Measurements from ENCODE around the gene BRCA1.

- TF ChIP-seq, protein P1, sequence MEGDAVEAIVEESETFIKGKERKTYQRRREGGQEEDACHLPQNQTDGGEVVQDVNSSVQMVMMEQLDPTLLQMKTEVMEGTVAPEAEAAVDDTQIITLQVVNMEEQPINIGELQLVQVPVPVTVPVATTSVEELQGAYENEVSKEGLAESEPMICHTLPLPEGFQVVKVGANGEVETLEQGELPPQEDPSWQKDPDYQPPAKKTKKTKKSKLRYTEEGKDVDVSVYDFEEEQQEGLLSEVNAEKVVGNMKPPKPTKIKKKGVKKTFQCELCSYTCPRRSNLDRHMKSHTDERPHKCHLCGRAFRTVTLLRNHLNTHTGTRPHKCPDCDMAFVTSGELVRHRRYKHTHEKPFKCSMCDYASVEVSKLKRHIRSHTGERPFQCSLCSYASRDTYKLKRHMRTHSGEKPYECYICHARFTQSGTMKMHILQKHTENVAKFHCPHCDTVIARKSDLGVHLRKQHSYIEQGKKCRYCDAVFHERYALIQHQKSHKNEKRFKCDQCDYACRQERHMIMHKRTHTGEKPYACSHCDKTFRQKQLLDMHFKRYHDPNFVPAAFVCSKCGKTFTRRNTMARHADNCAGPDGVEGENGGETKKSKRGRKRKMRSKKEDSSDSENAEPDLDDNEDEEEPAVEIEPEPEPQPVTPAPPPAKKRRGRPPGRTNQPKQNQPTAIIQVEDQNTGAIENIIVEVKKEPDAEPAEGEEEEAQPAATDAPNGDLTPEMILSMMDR (IDR thresholded peaks at IDR 0.05; ENCODE audit: poor library complexity, severe bottlenecking) = no peak
- TF ChIP-seq POLR2AphosphoS5 (IDR thresholded peaks at IDR 0.05) (no peak), EZH2 (IDR thresholded peaks at IDR 0.05; ENCODE audit: borderline replicate concordance, insufficient read depth, low read length, poor library complexity, severe bottlenecking) (no peak), RAD21 (conservative IDR thresholded peaks at IDR 0.05) (no peak), MXI1 (conservative IDR thresholded peaks at IDR 0.05; ENCODE audit: poor library complexity, severe bottlenecking) (no peak), EP300 (conservative IDR thresholded peaks at IDR 0.05; ENCODE audit: poor library complexity, severe bottlenecking) (no peak), TAF1 (IDR thresholded peaks at IDR 0.05; ENCODE audit: low read depth) (no peak)
Measured at GRCh38 chr17:43143201-43143600, 18.0 kb upstream of the BRCA1 start.

Measured in neural cell (in vitro differentiated cells).